Lower leg skin (tissue), 3 donors: ENCODE results near the gene F9.

Experiments
- CTCF ChIP-seq, 3 donors: fragments of 450-650 bp; IDR thresholded peaks; one replicate each; pipeline ENCODE4 v1.5.1; 2016; ENCODE audit warnings: antibody characterized with exemption in 3 of 3, mild to moderate bottlenecking in 3 of 3, moderate library complexity in 2 of 3
- POLR2A ChIP-seq, 2 donors: fragments of 450-650 bp; IDR thresholded peaks; one replicate each; pipeline ENCODE4 v1.6.1; 2016 to 2017; ENCODE audit warnings: antibody characterized with exemption in 2 of 2, mild to moderate bottlenecking in 1 of 2, moderate library complexity in 1 of 2

GRCh38 chrX:139566981-139567380 lies 36.4 kb downstream of the F9 start:
- no peak for TF ChIP-seq CTCF (IDR thresholded peaks at IDR 0.05)
- TF ChIP-seq POLR2A (IDR thresholded peaks at IDR 0.05) = no peak
